DOHH2 (cell line): ENCODE results near the gene ANKRD65.
"Not testable (repeated sequence)": the region's sequence is repeated elsewhere in the genome, so short reads cannot be mapped to it uniquely, and the experiment has no call there.

Experiments
- H3F3A ChIP-seq: fragments of 200-600 bp; sonication (generic), shearing (Covaris generic); 2 replicates; pipeline ENCODE4 v1.6.0; 2016; ENCODE audit warnings: antibody characterized with exemption, mild to moderate bottlenecking; ENCODE audit not compliant: control insufficient read depth, insufficient read depth
- H3K27ac ChIP-seq: fragments of 200-600 bp; sonication (generic); 2 replicates; pipeline ENCODE4 v1.5.1; 2014; ENCODE audit warnings: low read depth, mild to moderate bottlenecking, low read length, moderate library complexity
- H3K27me3 ChIP-seq: fragments of 200-600 bp; sonication (generic); 2 replicates; pipeline ENCODE4 v1.6.1; 2014; ENCODE audit warnings: mild to moderate bottlenecking, low read length, mixed read lengths; ENCODE audit not compliant: control insufficient read depth
- H3K36me3 ChIP-seq: fragments of 200-600 bp; sonication (generic); 2 replicates; pipeline ENCODE4 v1.6.1; 2014; ENCODE audit warnings: mild to moderate bottlenecking, low read length, moderate library complexity, mixed read lengths; ENCODE audit not compliant: control insufficient read depth
- H3K4me1 ChIP-seq: fragments of 200-600 bp; sonication (generic); 2 replicates; pipeline ENCODE4 v1.6.1; 2014; ENCODE audit warnings: mild to moderate bottlenecking, low read length, mixed read lengths; ENCODE audit not compliant: control insufficient read depth
- H3K4me2 ChIP-seq: fragments of 200-600 bp; sonication (generic); 2 replicates; pipeline ENCODE4 v1.6.0; 2014; ENCODE audit warnings: mild to moderate bottlenecking, low read length, moderate library complexity
- H3K4me3 ChIP-seq: fragments of 200-600 bp; sonication (generic); 2 replicates; pipeline ENCODE4 v1.5.1; 2014; ENCODE audit warnings: mild to moderate bottlenecking, low read length, mixed read lengths
- H3K79me2 ChIP-seq: fragments of 200-600 bp; sonication (generic); 2 replicates; pipeline ENCODE4 v1.6.1; 2014; ENCODE audit warnings: mild to moderate bottlenecking, low read length, mixed read lengths; ENCODE audit not compliant: control insufficient read depth
- H3K9me2 ChIP-seq: fragments of 200-600 bp; sonication (generic); replicated peaks from 2 replicates; pipeline ENCODE4 v1.6.1; 2014; ENCODE audit warnings: mild to moderate bottlenecking, low read length, mixed read lengths; ENCODE audit not compliant: control insufficient read depth
- H3K9me3 ChIP-seq: fragments of 200-600 bp; sonication (generic); 2 replicates; pipeline ENCODE4 v1.6.1; 2014; ENCODE audit warnings: antibody characterized with exemption, low read length, mixed read lengths; ENCODE audit not compliant: control insufficient read depth, insufficient read depth
- H4K20me1 ChIP-seq: fragments of 200-600 bp; sonication (generic); 2 replicates; pipeline ENCODE4 v1.6.0; 2014; ENCODE audit warnings: low read depth, mild to moderate bottlenecking, antibody characterized with exemption, low read length, moderate library complexity; ENCODE audit not compliant: control insufficient read depth, insufficient read depth
- CTCF ChIP-seq: fragments of 200-600 bp; sonication (generic); IDR thresholded peaks from one replicate; pipeline ENCODE4 v1.5.1; 2014; ENCODE audit warnings: antibody characterized with exemption, mild to moderate bottlenecking, low read depth, low read length; ENCODE audit not compliant: poor library complexity, severe bottlenecking
- EZH2phosphoT487 ChIP-seq: fragments of 200-600 bp; sonication (generic); IDR thresholded peaks from 2 replicates; pipeline ENCODE4 v1.6.1; 2017; ENCODE audit warnings: borderline replicate concordance, mild to moderate bottlenecking, antibody characterized with exemption, low read length, moderate library complexity, mixed read lengths

The ANKRD65 gene

GRCh38 chr1:1429671-1430073, 8.6 kb upstream of the ANKRD65 start:
- no peak overlapping the region for H3K27ac ChIP-seq
- no peaks in the 10 kb centered on the region for H4K20me1 ChIP-seq
- TF ChIP-seq CTCF (no peak), EZH2phosphoT487 (no peak)
- no peaks in the 10 kb centered on the region for H3K9me3 ChIP-seq
- H3K9me2 ChIP-seq: no peaks in the 10 kb centered on the region
- no peak overlapping the region for H3K4me2 ChIP-seq
- peaks cover 43% of the 10 kb centered on the region for H3K27me3 ChIP-seq
- H3K36me3 ChIP-seq: no peaks in the 10 kb centered on the region
- no peaks in the 10 kb centered on the region for H3K79me2 ChIP-seq
- no peak overlapping the region for H3K4me3 ChIP-seq
- no peaks in the 10 kb centered on the region for H3F3A ChIP-seq
- 0 out of 2 replicates have a peak, but pooled peaks cover 5% of the 10 kb centered on the region for H3K4me1 ChIP-seq

GRCh38 chr1:1428967-1429366, 7.9 kb upstream of the ANKRD65 start:
- peaks cover 36% of the 10 kb centered on the region for H3K27me3 ChIP-seq
- not testable (repeated sequence) for H4K20me1 ChIP-seq, H3K9me3 ChIP-seq

GRCh38 chr1:1428174-1428573, 7.1 kb upstream of the ANKRD65 start:
- TF ChIP-seq EZH2phosphoT487 (no peak), CTCF (no peak)
- no peaks in the 10 kb centered on the region for H3K79me2 ChIP-seq

More at GRCh38 chr1:1428967-1429366, 7.9 kb upstream of the ANKRD65 start:
- H3K4me3 ChIP-seq, H3K4me2 ChIP-seq, H3K4me1 ChIP-seq, H3K79me2 ChIP-seq, H3F3A ChIP-seq, H3K36me3 ChIP-seq, H3K27ac ChIP-seq, H3K9me2 ChIP-seq: not testable (repeated sequence)

DNA sequence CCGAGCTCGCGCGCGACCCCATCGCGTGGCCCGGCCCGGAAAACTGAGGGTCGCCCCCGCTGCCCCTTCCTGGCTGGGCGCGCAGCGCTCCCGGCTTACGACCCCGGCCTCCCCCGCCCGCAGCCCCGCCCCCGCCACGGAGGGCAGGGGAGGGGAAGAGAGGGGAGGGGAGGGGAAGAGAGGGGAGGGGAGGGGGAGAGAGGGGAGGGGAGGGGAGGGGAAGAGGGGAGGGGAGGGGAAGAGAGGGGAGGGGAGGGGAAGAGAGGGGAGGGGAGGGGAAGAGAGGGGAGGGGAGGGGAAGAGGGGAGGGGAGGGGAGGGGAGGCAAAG, 6.7 kb upstream of the ANKRD65 start:
- H3K4me1 ChIP-seq: no peaks in the 10 kb centered on the region
- H3K4me3 ChIP-seq: no peak overlapping the region
- H3K9me3 ChIP-seq: no peaks in the 10 kb centered on the region
- H3K79me2 ChIP-seq: no peaks in the 10 kb centered on the region
- no peak overlapping the region for H3K27ac ChIP-seq
- peaks cover 25% of the 10 kb centered on the region for H3K27me3 ChIP-seq
- TF ChIP-seq EZH2phosphoT487: no peak
- H3K9me2 ChIP-seq: no peaks in the 10 kb centered on the region
- no peak overlapping the region for H3K4me2 ChIP-seq
- H3K36me3 ChIP-seq: no peaks in the 10 kb centered on the region
- no peaks in the 10 kb centered on the region for H3F3A ChIP-seq
- H4K20me1 ChIP-seq: 0 out of 2 replicates have a peak, but pooled peaks cover 3% of the 10 kb centered on the region

More at GRCh38 chr1:1428174-1428573, 7.1 kb upstream of the ANKRD65 start:
- H3K4me2 ChIP-seq: no peak overlapping the region
- H3K36me3 ChIP-seq: no peaks in the 10 kb centered on the region
- H3K27ac ChIP-seq: no peak overlapping the region
- H3K9me3 ChIP-seq: no peaks in the 10 kb centered on the region
- no peaks in the 10 kb centered on the region for H3F3A ChIP-seq
- peaks cover 28% of the 10 kb centered on the region for H3K27me3 ChIP-seq
- H3K4me3 ChIP-seq: no peak overlapping the region
- H3K4me1 ChIP-seq: no peaks in the 10 kb centered on the region
- no peaks in the 10 kb centered on the region for H3K9me2 ChIP-seq
- H4K20me1 ChIP-seq: 0 out of 2 replicates have a peak, but pooled peaks cover 1% of the 10 kb centered on the region
